CD4-positive, alpha-beta T cell treated with Interleukin-2 at 100 ng/mL for 4 hours (primary cell): ENCODE measurements around the gene RBM17.
"Not testable (repeated sequence)": the region's sequence is repeated elsewhere in the genome, so short reads cannot be mapped to it uniquely, and the experiment has no call there.

ENCODE experiments used
- DNase-seq: peaks from one replicate; pipeline ENCODE4 v3.0.0-alpha.2; 2020; ENCODE audit warnings: low spot score

RBM17 gene

GRCh38 chr10:6056411-6057135 is 32.3 kb upstream of the RBM17 start:
- DNase-seq, result no peak

GRCh38 chr10:6058682-6059475 is 30.0 kb upstream of the RBM17 start:
- peak; percentile 79 for DNase-seq

GRCh38 chr10:6059506-6059905 is 29.3 kb upstream of the RBM17 start:
- DNase-seq, result no peak

- DNase-seq, result no peak
These were observed 27.8 kb upstream of the RBM17 start for GRCh38 chr10:6061056-6061455.

GRCh38 chr10:6062101-6062771 is 26.6 kb upstream of the RBM17 start, which contains the start of gene IL2RA:
Gene IL2RA, minus strand, starts transcription at chr10:6062367. Its CDS starts 216 bp downstream, at chr10:6062151.
- peak; percentile 76 for DNase-seq

- DNase-seq, result no peak
These were observed 24.7 kb upstream of the RBM17 start for GRCh38 chr10:6064119-6064518.

- not testable (repeated sequence) for DNase-seq
These were observed 24.1 kb upstream of the RBM17 start for GRCh38 chr10:6064726-6065125.

GRCh38 chr10:6065406-6065805 is 23.4 kb upstream of the RBM17 start:
- no peak for DNase-seq

- DNase-seq, result no peak
These were observed 23.0 kb upstream of the RBM17 start for GRCh38 chr10:6065835-6066234.

- DNase-seq, result no peak
These were observed 21.4 kb upstream of the RBM17 start for GRCh38 chr10:6067457-6067856.

GRCh38 chr10:6068006-6068405 is 20.8 kb upstream of the RBM17 start:
- DNase-seq, result no peak

GRCh38 chr10:6068422-6068821 is 20.4 kb upstream of the RBM17 start:
- no peak for DNase-seq

GRCh38 chr10:6069081-6069931 is 19.5 kb upstream of the RBM17 start:
- peak; percentile 60 for DNase-seq

GRCh38 chr10:6070660-6071059 is 18.2 kb upstream of the RBM17 start:
- no peak for DNase-seq

- no peak for DNase-seq
These were observed 17.4 kb upstream of the RBM17 start for GRCh38 chr10:6071181-6072175.

GRCh38 chr10:6072215-6072934 is 16.5 kb upstream of the RBM17 start:
- peak; percentile 63 for DNase-seq

GRCh38 chr10:6074489-6075301 is 14.1 kb upstream of the RBM17 start:
- no peak for DNase-seq

GRCh38 chr10:6077071-6077675 is 11.7 kb upstream of the RBM17 start:
- DNase-seq, result no peak

GRCh38 chr10:6079044-6079443 is 9.8 kb upstream of the RBM17 start:
- DNase-seq, result no peak
